SK-N-MC (cell line): ENCODE measurements around the gene OPCML.

Experiments used
- EZH2 ChIP-seq: fragments of 200-600 bp; sonication (generic); IDR thresholded peaks from one replicate; pipeline ENCODE4 v1.6.1; 2017; ENCODE audit warnings: antibody characterized with exemption
- FOXP2 ChIP-seq: optimal IDR thresholded peaks from 2 replicates; pipeline ENCODE3; 2011; ENCODE audit warnings: mild to moderate bottlenecking, moderate library complexity; ENCODE audit not compliant: insufficient read depth; ENCODE audit errors: extremely low read length, control extremely low read depth
- POLR2AphosphoS5 ChIP-seq: IDR thresholded peaks from 2 replicates; pipeline ENCODE4 v1.6.1; 2012; ENCODE audit warnings: mild to moderate bottlenecking, low read depth, low read length, borderline replicate concordance

- TF ChIP-seq EZH2 = no peak
- TF ChIP-seq POLR2AphosphoS5 = no peak
- TF ChIP-seq FOXP2 = no peak
Measured at GRCh38 chr11:132475026-132475425, 1057.3 kb downstream of the OPCML start.
